Lower lobe of right lung (tissue), 2 donors: ENCODE results near the gene FGFR4. TPM values are rescaled to one million over a fixed set of nuclear protein-coding genes. Genes with fewer than 3 reads are reported as not detected.
A peak's percentile ranks its signal among the peaks of the same experiment; 100 is the strongest.

Experiments used
- ATAC-seq, 2 donors: fragments of 200-7000 bp; cut with Tn5 transposase; one replicate each; pipeline ENCODE4 v1.9.1; 2020 to 2022; ENCODE audit warnings: mild to moderate bottlenecking in 2 of 2, moderate library complexity in 2 of 2
- DNase-seq: peaks from one replicate; pipeline ENCODE4 v3.0.0-alpha.2; 2020
- H3K27ac ChIP-seq: fragments of 200-600 bp; one replicate; pipeline ENCODE4 v1.8.0; 2022
- H3K27me3 ChIP-seq: fragments of 200-600 bp; one replicate; pipeline ENCODE4 v1.8.0; 2022; ENCODE audit warnings: low read depth
- H3K36me3 ChIP-seq: fragments of 200-600 bp; one replicate; pipeline ENCODE4 v1.8.0; 2022; ENCODE audit warnings: mild to moderate bottlenecking
- H3K4me1 ChIP-seq: fragments of 200-600 bp; one replicate; pipeline ENCODE4 v1.8.0; 2022
- H3K4me3 ChIP-seq: fragments of 200-600 bp; one replicate; pipeline ENCODE4 v1.8.0; 2022; ENCODE audit warnings: mild to moderate bottlenecking
- H3K9me3 ChIP-seq: fragments of 200-600 bp; one replicate; pipeline ENCODE4 v1.8.0; 2022
- CTCF ChIP-seq: fragments of 200-600 bp; IDR thresholded peaks from one replicate; pipeline ENCODE4 v1.8.0; 2022; ENCODE audit warnings: antibody characterized with exemption, mild to moderate bottlenecking
- intact Hi-C: fragments of 100-400 bp; cut with DNase I; formaldehyde crosslinking; loops from one replicate; pipeline ENCODE4 v1.11.0; 2022
- total RNA-seq: library from RNA; stranded (reverse); fragmentation: NEBNext Ultra II Directional; extraction: Animal tissue kit (Norgen Biotek cat#: 25700); gene quantifications from one replicate; pipeline ENCODE4 v1.2.1, GENCODE V29; 2021
- donor health status: DM: no; HTN: yes; CAD: no; lungs with severe emphysema.

Gene FGFR4
- total RNA-seq, 1 donor from 2014 or later = 59.7 TPM

GRCh38 chr5:177128551-177128981, 41.9 kb downstream of the FGFR4 start:
- ATAC-seq (no peak), DNase-seq (no peak)
- intact Hi-C loops = no loop called here
- Histone ChIP-seq H3K36me3 (no peaks in the 10 kb centered on the region), H3K27ac (no peak overlapping the region), H3K27me3 (no peaks in the 10 kb centered on the region), H3K4me1 (peaks cover 10% of the 10 kb centered on the region), H3K9me3 (no peaks in the 10 kb centered on the region), H3K4me3 (no peak overlapping the region)
- no peak for TF ChIP-seq CTCF

- H3K4me3 ChIP-seq = no peak overlapping the region
- H3K27ac ChIP-seq = no peak overlapping the region
- intact Hi-C loops = no loop called here
These were observed 43.7 kb downstream of the FGFR4 start for GRCh38 chr5:177130211-177131018.

GRCh38 chr5:177131019-177131320, 44.3 kb downstream of the FGFR4 start:
- Histone ChIP-seq H3K4me1 (peaks cover 25% of the 10 kb centered on the region), H3K4me3 (no peak overlapping the region), H3K36me3 (peaks cover 10% of the 10 kb centered on the region), H3K9me3 (no peaks in the 10 kb centered on the region), H3K27ac (no peak overlapping the region), H3K27me3 (no peaks in the 10 kb centered on the region)
- no peak for TF ChIP-seq CTCF
- intact Hi-C loops = no loop called here
- DNase-seq = no peak
- no peak for ATAC-seq

More at GRCh38 chr5:177130211-177131018, 43.7 kb downstream of the FGFR4 start:
- Histone ChIP-seq H3K9me3 (no peaks in the 10 kb centered on the region), H3K36me3 (peaks cover 5% of the 10 kb centered on the region), H3K27me3 (no peaks in the 10 kb centered on the region), H3K4me1 (peaks cover 20% of the 10 kb centered on the region)
- DNase-seq (no peak), ATAC-seq (no peak)
- no peak for TF ChIP-seq CTCF

- no peaks in the 10 kb centered on the region for H3K27me3 ChIP-seq
- H3K36me3 ChIP-seq = peaks cover 16% of the 10 kb centered on the region
- no peak overlapping the region for H3K4me3 ChIP-seq
- ATAC-seq (no peak), DNase-seq (peak; percentile 47)
- H3K9me3 ChIP-seq = no peaks in the 10 kb centered on the region
- H3K4me1 ChIP-seq = peaks cover 31% of the 10 kb centered on the region
- intact Hi-C loops = no loop called here
- no peak for TF ChIP-seq CTCF
- peak overlapping the region; percentile 89 for H3K27ac ChIP-seq
These were observed 44.8 kb downstream of the FGFR4 start for GRCh38 chr5:177131352-177132135.

GRCh38 chr5:177132136-177133095, 45.7 kb downstream of the FGFR4 start:
- Histone ChIP-seq H3K27me3 (no peaks in the 10 kb centered on the region), H3K9me3 (no peaks in the 10 kb centered on the region), H3K4me1 (peaks cover 40% of the 10 kb centered on the region), H3K4me3 (peak overlapping the region; percentile 80), H3K36me3 (peaks cover 25% of the 10 kb centered on the region), H3K27ac (peak overlapping the region; percentile 89)
- intact Hi-C loops = no loop called here
- ATAC-seq (peak; percentile 45 to 59), DNase-seq (peak; percentile 48)
- TF ChIP-seq CTCF = no peak
